Astrocyte (in vitro differentiated cells and primary cell): ENCODE data around the gene PNMT. TPM values are rescaled to one million over a fixed set of nuclear protein-coding genes. Genes with fewer than 3 reads are reported as not detected.

Experiments used
- DNase-seq: peaks from one replicate; pipeline ENCODE4 v3.0.0-alpha.2; 2010; ENCODE audit warnings: low read depth
- FAIRE-seq: peaks from 2 replicates; lab custom pipeline; 2011; peaks lifted over from hg19 to GRCh38; lab: Jason Lieb, UNC
- H2AFZ ChIP-seq: 2 replicates; pipeline ENCODE4 v1.6.0; 2012; ENCODE audit warnings: low read depth, low read length, inconsistent platforms
- H3K27ac ChIP-seq: 2 replicates; pipeline ENCODE4 v1.5.1; 2011; ENCODE audit warnings: low read depth, low read length, inconsistent platforms
- H3K27me3 ChIP-seq: 2 replicates; pipeline ENCODE4 v1.6.0; 2011; ENCODE audit warnings: low read length, inconsistent platforms; ENCODE audit not compliant: insufficient read depth
- H3K36me3 ChIP-seq: 2 replicates; pipeline ENCODE4 v1.5.1; 2011; ENCODE audit warnings: low read length, inconsistent platforms; ENCODE audit not compliant: insufficient read depth
- H3K4me1 ChIP-seq: 2 replicates; pipeline ENCODE4 v1.5.1; 2011; ENCODE audit warnings: low read length, inconsistent platforms; ENCODE audit not compliant: insufficient read depth
- H3K4me2 ChIP-seq: 2 replicates; pipeline ENCODE4 v1.6.0; 2012; ENCODE audit warnings: low read length, inconsistent platforms
- H3K4me3 ChIP-seq: 2 replicates; pipeline ENCODE4 v1.5.1; 2011; ENCODE audit warnings: low read depth, mild to moderate bottlenecking, low read length, inconsistent platforms; ENCODE audit not compliant: insufficient read depth
- H3K79me2 ChIP-seq: 2 replicates; pipeline ENCODE4 v1.6.0; 2012; ENCODE audit warnings: mild to moderate bottlenecking, low read length, inconsistent platforms; ENCODE audit not compliant: insufficient read depth
- H3K9ac ChIP-seq: 2 replicates; pipeline ENCODE4 v1.6.0; 2012; ENCODE audit warnings: mild to moderate bottlenecking, low read length, inconsistent platforms
- H3K9me3 ChIP-seq: 2 replicates; pipeline ENCODE4 v1.5.1; 2012; ENCODE audit warnings: low read depth, mild to moderate bottlenecking, low read length, inconsistent platforms; ENCODE audit not compliant: insufficient read depth
- H4K20me1 ChIP-seq: 2 replicates; pipeline ENCODE4 v1.6.0; 2012; ENCODE audit warnings: low read length, inconsistent platforms; ENCODE audit not compliant: insufficient read depth
- H3K27ac Mint-ChIP-seq: one replicate; pipeline ENCODE4 v1.8.0; 2021; ENCODE audit warnings: mild to moderate bottlenecking, mixed read lengths; ENCODE audit not compliant: unreplicated experiment
- H3K27me3 Mint-ChIP-seq: one replicate; pipeline ENCODE4 v1.8.0; 2021; ENCODE audit warnings: low read depth, mixed read lengths; ENCODE audit not compliant: unreplicated experiment
- H3K36me3 Mint-ChIP-seq: one replicate; pipeline ENCODE4 v1.8.0; 2021; ENCODE audit warnings: low read depth, mixed read lengths; ENCODE audit not compliant: unreplicated experiment
- H3K4me1 Mint-ChIP-seq: one replicate; pipeline ENCODE4 v1.8.0; 2021; ENCODE audit warnings: low read depth, mixed read lengths; ENCODE audit not compliant: unreplicated experiment
- H3K4me3 Mint-ChIP-seq: one replicate; pipeline ENCODE4 v1.8.0; 2021; ENCODE audit warnings: mild to moderate bottlenecking, moderate library complexity, mixed read lengths; ENCODE audit not compliant: unreplicated experiment
- H3K9me3 Mint-ChIP-seq: one replicate; pipeline ENCODE4 v1.8.0; 2021; ENCODE audit warnings: mild to moderate bottlenecking, mixed read lengths; ENCODE audit not compliant: unreplicated experiment
- EZH2 ChIP-seq: IDR thresholded peaks from 2 replicates; pipeline ENCODE4 v1.6.1; 2012; ENCODE audit warnings: mild to moderate bottlenecking, low read length, inconsistent platforms; ENCODE audit not compliant: insufficient read depth
- total RNA-seq: library from RNA; stranded (reverse); gene quantifications from 2 replicates; pipeline ENCODE4 v1.2.1, GENCODE V29; 2021
- TF ChIP-seq, protein P1 (sequence below): IDR thresholded peaks from 2 replicates; pipeline ENCODE4 v1.5.1; 2011; ENCODE audit warnings: low read depth, mild to moderate bottlenecking, inconsistent platforms, low read length, moderate library complexity; ENCODE audit not compliant: insufficient read depth

PNMT gene
- total RNA-seq, 1 donor from 2014 or later = 0.59 TPM

DNA sequence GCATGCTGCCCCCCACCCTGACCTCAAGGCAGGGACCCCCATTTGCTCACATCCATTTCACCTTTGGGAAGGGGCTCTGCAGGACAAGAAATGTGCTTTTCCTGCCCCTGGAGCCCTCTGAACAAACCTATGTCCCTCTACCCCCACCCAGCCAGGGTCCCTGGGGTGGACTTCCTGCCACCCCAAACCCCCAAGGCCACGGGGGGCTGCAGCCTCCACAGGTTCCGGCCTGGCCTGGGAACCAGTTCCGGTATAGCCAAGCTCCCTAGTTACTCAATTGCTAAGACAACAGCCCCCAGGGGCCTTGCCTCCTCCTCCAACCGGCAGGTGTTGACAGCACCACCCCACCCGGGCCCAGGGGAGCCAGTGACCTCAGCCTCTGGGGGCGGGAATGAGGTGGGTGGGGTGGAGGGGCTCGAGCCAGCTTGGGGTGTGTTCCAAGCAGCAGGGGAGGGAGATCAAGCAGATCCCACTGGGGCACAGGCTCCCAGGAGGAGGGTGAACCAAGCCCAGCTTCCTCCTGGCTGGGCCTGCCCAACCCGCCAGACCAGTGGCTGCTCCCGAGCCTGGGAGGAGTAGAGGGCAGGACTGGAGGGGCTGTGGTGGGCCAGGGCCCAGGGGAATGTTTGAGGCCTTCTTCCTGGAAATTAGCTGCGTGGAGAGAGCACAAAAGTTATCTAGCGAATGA lies 6.6 kb downstream of the PNMT start:
- H2AFZ ChIP-seq = no peak overlapping the region

DNA sequence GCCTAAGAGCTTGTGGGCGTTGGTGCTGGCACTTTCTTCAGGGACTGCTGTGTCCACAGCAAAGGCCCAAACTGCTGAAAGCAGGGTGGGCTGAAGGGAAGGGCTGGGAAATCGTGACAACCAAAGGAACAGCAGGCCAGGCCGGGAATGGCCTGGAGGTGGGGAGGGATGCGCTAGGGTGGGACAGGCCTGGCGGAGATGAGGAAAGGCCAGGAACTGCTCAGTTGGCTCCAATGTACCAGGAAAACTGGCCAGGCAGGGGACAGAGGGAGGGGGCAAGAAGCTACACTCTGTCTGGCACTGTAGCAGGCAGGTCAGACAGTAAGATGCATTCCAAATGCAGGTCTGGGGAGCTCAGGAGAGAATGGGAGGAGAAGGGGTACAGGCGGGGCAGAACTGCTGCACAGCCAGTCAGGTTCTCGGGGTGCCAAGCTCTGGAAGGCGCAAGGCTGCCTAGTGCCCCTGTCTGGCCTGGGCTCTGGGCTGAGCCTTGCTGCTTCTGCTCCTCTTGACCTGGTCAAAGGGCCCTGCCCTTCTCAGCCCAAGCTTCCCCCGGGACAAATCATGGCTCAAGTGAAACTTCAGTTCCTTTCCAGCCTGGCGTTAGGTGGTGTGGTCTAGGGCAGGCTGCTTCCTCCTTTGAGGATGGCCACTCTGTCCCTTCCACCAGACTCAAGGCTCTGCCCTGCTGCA lies 7.3 kb downstream of the PNMT start:
- peaks cover 15% of the 10 kb centered on the region for H3K27me3 ChIP-seq
- no peaks in the 10 kb centered on the region for H3K4me1 ChIP-seq
- no peaks in the 10 kb centered on the region for H3K9me3 ChIP-seq
- H3K36me3 ChIP-seq = no peaks in the 10 kb centered on the region
- no peak for FAIRE-seq
- H3K36me3 Mint-ChIP-seq = peaks cover 7% of the 10 kb centered on the region
- DNase-seq = no peak
- no peaks in the 10 kb centered on the region for H4K20me1 ChIP-seq
- no peak overlapping the region for H3K27ac Mint-ChIP-seq
- no peaks in the 10 kb centered on the region for H3K9me3 Mint-ChIP-seq
- H3K79me2 ChIP-seq = no peaks in the 10 kb centered on the region
- H3K4me1 Mint-ChIP-seq = peaks cover 3% of the 10 kb centered on the region
- no peak overlapping the region for H3K27ac ChIP-seq
- H3K4me2 ChIP-seq = no peak overlapping the region
- no peak for TF ChIP-seq EZH2
- TF ChIP-seq, protein P1, sequence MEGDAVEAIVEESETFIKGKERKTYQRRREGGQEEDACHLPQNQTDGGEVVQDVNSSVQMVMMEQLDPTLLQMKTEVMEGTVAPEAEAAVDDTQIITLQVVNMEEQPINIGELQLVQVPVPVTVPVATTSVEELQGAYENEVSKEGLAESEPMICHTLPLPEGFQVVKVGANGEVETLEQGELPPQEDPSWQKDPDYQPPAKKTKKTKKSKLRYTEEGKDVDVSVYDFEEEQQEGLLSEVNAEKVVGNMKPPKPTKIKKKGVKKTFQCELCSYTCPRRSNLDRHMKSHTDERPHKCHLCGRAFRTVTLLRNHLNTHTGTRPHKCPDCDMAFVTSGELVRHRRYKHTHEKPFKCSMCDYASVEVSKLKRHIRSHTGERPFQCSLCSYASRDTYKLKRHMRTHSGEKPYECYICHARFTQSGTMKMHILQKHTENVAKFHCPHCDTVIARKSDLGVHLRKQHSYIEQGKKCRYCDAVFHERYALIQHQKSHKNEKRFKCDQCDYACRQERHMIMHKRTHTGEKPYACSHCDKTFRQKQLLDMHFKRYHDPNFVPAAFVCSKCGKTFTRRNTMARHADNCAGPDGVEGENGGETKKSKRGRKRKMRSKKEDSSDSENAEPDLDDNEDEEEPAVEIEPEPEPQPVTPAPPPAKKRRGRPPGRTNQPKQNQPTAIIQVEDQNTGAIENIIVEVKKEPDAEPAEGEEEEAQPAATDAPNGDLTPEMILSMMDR = no peak
- no peak overlapping the region for H3K9ac ChIP-seq
- peaks cover 41% of the 10 kb centered on the region for H3K27me3 Mint-ChIP-seq
- H3K4me3 Mint-ChIP-seq = no peak overlapping the region
- H3K4me3 ChIP-seq = no peak overlapping the region
- H2AFZ ChIP-seq = no peak overlapping the region

More for the DNA sequence above, 6.6 kb downstream of the PNMT start:
- no peak overlapping the region for H3K4me3 Mint-ChIP-seq
- Histone ChIP-seq H4K20me1 (no peaks in the 10 kb centered on the region), H3K27ac (no peak overlapping the region), H3K4me1 (no peaks in the 10 kb centered on the region), H3K4me3 (no peak overlapping the region), H3K79me2 (no peaks in the 10 kb centered on the region), H3K36me3 (no peaks in the 10 kb centered on the region), H3K9me3 (no peaks in the 10 kb centered on the region), H3K9ac (no peak overlapping the region), H3K27me3 (peaks cover 15% of the 10 kb centered on the region), H3K4me2 (no peak overlapping the region)
- H3K9me3 Mint-ChIP-seq = no peaks in the 10 kb centered on the region
- FAIRE-seq = no peak
- H3K4me1 Mint-ChIP-seq = peaks cover 3% of the 10 kb centered on the region
- no peak for DNase-seq
- H3K27me3 Mint-ChIP-seq = peaks cover 43% of the 10 kb centered on the region
- H3K36me3 Mint-ChIP-seq = peaks cover 6% of the 10 kb centered on the region
- no peak overlapping the region for H3K27ac Mint-ChIP-seq
- TF ChIP-seq, protein P1 = no peak
- TF ChIP-seq EZH2 = no peak
